ENCODE measurements around the gene KCTD10.

KCTD10 gene

DNA sequence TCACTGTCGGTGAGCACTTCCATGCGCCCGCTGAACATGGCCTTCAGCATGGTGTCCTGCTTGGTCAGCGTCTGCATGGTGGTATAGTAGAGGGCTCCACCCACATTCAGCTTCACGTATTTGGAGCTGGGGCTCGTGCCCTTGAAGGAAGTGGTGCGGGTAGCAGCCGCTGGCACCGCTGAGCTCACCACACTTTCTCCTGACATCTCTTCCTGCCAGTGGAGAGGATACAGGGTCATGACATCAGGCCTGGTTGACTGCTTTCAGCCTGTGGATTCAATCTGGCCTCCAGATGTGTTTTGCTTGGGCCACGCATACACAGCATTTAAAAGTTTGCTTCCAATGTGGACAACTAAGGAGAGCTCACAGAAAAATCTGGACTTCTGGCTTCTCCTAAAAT lies 7.6 kb downstream of the KCTD10 start:
- no peak for DNase-seq

GRCh38 chr12:109467978-109468676 lies 9.0 kb downstream of the KCTD10 start:
- no peak for DNase-seq

- DNase-seq = no peak
Observed at GRCh38 chr12:109466821-109467220, 10.3 kb downstream of the KCTD10 start.

DNA sequence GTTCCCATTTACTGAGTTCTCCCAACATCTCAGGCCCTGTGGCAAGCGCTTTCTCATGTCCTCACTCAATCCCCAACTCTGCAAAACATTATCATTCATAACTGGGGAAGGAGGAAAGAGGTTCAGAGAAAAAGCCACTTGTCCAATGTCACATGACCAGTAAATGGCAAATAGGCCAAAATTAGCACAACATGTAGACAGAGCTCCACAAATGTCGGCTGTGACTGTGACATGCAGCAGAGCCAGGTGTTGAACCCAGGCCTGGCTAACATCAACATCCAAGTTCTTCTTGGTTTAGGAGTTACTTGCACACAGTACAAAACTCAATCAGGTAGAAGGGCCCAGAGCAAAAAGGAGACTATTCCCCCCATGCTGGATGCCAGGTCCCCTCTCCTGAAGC lies 10.8 kb downstream of the KCTD10 start:
- DNase-seq = no peak

DNA sequence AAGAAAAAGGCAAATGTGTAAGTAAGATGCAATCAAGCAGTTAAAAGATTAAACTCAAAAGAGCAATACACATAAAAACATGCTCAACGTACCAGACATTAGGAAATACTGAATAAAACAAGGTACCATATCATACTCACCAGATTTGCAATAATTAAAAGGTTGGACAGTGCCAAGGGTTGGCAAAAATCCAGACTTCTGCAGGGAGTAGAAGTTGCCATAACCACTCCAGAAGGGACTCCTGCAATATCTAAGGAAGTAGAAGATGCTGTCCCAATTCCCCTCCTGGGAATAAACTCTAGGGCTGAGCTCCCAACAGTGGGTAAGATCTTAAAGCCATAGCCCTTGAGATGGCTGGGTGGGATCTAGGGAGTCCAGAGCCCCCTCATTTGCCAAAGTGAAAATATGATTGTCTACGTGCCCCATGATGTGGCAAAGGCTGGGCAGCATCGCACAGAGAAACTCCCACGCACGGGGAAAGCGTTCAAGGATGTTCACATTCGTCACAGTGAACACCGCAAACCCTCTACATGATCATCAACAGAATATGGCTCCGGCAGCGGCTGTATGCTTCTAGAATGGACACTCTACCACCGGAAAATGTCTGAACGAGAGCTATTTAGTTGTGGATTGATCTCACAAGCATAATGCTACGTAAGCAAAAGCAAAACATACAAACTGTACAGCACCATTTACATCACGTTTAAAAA lies 12.3 kb downstream of the KCTD10 start:
- DNase-seq = no peak

DNA sequence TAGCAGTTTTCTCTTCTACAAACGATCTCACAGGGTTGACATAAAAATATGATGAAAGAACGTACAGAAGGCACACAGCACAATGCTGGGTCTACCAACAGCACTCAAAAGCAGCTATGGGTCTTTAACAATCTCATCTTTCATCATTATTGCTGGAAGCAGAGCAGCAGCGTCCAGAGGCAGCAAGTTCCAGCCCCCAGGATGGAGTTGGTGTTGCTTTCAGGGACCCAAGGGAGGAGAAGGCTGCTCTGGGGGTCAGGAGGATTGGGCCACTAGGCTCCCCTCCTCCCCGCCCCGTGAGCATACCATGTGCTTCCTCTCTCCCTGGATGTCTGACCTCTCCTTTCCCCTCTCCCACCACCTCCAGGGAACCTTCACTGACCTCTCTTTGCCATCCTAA lies 13.3 kb downstream of the KCTD10 start:
- no peak for DNase-seq

DNA sequence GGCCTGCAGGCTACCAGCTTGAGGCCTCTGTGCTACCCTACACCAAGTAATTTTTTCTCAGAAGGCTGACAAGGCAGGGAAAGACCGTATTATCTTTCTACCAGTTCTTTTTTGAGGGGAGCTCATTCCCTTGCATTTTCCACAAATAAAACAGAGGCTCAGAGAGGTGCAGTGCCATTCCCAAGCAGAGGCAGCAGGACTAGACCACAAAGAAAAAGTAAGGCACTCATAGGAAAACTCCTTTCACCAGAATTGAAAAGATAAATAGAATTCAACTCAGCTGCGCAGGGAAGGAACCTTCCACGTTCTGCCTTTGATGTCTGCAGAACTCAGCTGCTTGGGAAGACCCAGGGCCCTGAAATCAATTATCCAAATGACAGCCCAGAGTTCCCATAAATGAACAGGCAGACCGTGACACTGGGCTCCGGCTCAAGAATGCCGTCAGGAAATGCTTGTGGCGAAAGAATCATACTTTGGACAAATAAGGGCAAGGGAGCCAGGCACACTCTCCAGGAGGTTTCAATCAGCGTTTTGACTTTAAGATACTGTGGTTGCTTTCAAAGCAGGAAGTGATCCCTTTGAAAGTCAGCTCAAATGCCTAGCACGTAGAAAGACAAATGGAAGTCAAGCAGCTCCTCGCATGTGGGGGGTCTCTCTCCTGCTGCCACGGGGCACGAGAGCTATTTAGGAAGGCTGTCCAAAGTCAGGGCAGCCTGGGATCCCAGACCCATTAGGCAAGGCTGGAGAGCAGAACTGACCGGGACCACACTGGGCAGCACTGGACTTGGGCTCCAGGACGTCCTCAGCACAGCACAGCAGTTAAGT lies 14.0 kb downstream of the KCTD10 start:
- DNase-seq = no peak

DNA sequence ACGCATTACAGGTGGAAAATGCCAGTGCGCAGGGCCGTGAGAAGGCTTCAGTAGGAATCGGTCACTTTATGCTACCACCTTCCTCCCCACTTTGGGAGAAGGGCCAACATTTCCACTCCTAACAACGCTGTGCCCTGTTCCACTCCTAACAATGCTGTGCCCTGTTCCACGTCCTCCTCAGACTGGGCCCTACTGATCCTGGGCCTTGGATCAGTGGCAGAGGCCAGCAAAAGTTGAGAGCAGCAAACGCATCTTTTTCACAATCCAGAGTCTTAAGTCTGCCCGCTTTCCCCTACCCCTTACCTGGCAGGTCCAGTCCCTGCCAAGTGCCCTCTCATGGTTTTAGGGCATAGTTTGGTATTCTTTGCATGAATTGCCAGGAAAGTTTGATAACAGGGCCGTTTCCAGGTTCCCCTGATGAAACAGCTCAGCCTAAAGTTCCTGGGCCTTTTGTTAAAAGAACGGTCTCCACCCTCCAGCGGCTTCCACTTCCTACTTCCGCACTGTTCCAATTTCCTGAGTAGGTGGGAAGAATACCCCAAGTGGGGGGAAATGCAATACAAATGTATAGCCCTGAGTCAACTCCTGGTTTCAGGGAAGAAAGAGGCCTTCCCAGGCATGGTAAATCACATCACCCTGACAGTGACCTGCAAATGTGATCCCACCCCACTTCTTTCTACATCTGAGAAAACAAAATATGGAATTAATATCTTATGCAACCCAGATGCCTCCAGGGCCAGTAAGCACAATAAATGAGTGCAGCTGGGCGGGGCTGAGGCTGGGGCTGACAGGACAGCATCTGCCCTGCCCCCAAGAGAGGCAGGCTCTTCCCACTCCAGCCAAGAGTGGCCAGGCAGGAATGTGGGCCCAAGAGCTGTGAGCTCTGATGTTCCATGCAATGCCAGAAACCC lies 15.0 kb downstream of the KCTD10 start:
- no peak for DNase-seq

DNA sequence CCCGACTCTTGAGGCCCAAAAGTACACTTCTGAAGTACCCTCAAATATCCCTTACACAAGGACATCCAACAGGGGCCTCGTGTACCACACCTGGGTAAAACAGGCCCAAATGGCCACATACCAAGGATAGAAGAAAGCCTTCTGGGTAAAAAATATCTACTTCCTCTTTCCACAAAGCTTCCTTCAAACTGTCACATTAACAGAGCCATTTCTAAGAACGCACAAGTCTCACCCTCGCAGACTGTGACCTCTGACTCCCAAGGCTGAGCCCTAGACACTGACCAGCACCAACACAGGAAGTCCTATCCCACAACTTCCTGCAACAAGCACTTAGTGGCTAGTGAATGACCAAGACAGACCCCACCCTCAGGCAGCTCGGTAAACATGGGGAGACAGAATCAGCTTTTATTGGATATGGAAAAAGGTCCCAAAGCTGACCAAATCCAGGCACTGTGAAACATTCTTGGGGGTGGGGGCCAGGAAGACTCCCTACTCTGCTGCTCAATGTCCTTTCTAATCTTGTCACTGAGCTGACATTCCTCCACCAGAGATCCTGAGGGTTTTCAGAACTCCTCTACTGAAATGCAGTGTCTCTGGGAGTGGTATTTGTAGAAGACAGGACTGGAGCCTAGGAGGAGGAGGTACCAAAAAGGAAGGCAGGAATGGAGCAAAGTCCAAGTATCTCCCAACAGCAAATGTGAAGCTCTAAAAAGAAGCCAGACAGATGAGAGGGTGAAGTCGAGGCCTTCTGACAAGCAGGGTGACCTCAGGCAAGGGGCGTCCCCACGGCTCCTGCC lies 15.9 kb downstream of the KCTD10 start:
- DNase-seq = no peak

GRCh38 chr12:109460538-109460937 lies 16.6 kb downstream of the KCTD10 start:
- DNase-seq = no peak

- no peak for DNase-seq
Observed at GRCh38 chr12:109459247-109459646, 17.9 kb downstream of the KCTD10 start.

DNA sequence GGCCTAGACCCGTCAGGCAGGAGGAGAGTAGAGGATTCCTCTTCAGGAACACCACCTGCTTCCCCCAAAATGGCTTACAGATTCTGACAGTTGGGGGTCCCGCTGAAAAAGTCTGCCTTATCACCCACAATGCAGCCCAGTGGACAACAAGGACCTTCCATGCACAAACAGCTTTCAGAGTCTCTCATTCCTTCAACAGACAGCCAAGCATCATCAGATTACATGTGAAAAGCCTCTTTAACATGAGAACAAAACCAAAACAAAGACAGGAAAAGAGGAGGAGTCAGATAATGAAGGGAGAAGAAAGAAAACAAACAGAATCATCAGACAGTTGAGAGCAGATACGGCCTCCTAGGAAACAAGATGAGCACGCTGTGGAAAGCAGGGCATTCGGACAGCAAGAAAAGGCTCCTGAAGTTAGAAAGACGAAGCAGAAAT lies 18.3 kb downstream of the KCTD10 start:
- no peak for DNase-seq

- DNase-seq = no peak
Observed at GRCh38 chr12:109458086-109458485, 19.0 kb downstream of the KCTD10 start.

DNA sequence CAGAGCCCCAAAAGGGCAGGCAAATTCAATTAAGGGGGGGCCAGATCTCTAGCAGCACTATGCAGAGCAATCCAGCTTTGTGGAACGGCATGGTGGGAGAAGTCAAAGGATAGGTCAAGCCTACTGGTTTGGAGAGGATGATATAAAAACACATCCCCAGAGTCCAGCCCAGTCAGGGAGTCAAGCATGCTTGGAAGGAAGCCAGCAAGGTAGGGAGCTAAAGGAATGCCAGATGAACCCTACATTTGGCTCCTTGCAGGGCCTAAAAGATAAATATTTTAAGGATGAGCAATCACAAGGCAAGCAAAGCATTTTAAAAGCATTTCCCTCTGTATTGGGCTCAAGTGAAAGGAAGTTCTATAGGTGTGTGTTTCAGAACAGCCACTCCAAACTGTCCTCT lies 21.4 kb downstream of the KCTD10 start:
- DNase-seq = no peak

DNA sequence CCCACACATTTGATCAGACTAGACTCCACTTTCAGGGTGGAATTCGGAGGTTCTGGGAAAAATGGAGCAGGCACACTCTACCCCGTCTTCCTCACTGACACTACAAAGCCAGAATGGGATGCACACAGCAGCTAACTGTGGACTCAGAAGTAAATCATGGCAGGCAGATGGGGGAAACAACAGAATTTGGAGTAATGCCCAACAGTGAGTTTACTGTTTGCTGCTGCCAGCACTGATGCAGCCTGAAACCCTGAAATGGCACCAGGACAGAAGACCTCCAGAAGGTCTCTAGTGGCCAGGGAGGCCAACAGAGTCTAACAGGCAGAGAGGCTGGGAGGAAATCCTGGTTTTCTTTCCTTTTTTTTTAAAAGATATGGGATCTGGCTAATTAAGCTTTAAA lies 24.6 kb downstream of the KCTD10 start:
- no peak for DNase-seq

GRCh38 chr12:109451400-109451799 lies 25.7 kb downstream of the KCTD10 start:
- no peak for DNase-seq

GRCh38 chr12:109450980-109451379 lies 26.1 kb downstream of the KCTD10 start:
- no peak for DNase-seq

- no peak for DNase-seq
Observed at GRCh38 chr12:109449845-109450532, 27.1 kb downstream of the KCTD10 start.

DNA sequence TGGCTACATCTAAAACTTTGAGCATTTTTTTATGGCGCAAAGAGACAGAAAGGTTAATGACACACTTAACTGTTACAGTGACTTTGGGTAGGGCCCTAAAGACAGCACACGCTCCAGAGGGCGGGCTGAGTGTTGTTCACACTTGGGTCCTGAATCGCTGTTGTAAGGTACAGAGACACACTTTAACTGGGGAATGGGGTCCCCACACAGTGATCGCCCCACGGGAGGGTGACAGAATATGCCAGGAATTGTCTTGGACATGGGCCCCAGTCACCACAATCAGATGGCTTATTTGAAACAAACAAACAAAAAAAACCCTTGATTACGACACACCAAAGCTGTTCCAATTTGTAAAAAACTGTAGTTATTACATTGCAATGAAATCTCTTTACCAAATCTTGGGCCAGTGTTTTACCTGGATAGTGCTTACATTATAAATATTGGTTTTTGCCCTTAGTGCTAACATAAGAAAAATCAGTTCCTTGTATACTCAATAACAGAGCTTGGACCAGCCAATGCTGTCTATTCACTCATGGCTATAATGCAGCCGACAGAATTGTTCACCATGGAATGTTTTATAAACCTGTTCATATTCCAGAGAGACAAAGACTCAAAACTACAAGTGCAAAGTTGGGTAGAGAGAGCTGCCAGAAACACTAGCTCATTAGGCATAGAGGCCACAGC lies 28.3 kb downstream of the KCTD10 start:
- DNase-seq = no peak

GRCh38 chr12:109448272-109448671 lies 28.8 kb downstream of the KCTD10 start:
- DNase-seq = no peak

GRCh38 chr12:109447482-109447881 lies 29.6 kb downstream of the KCTD10 start:
- DNase-seq = no peak
